LNCaP clone FGC (cell line): ENCODE data around the gene RHPN2.

Source experiments
- DNase-seq: peaks from one replicate; pipeline ENCODE4 v3.0.0-alpha.2; 2011; ENCODE audit warnings: low read depth
- H3K4me3 ChIP-seq: 2 replicates; pipeline ENCODE4 v1.5.1; 2011; ENCODE audit warnings: mild to moderate bottlenecking, low read depth, low read length, control low read depth
- CTCF ChIP-seq: IDR thresholded peaks from 2 replicates; pipeline ENCODE4 v1.5.1; 2012; ENCODE audit warnings: mild to moderate bottlenecking; ENCODE audit not compliant: control insufficient read depth, insufficient read depth; ENCODE audit errors: extremely low read depth

Gene RHPN2

GRCh38 chr19:32936065-32936464 is 128.6 kb downstream of the RHPN2 start:
- no peak for DNase-seq
- no peak overlapping the region for H3K4me3 ChIP-seq
- TF ChIP-seq CTCF = no peak

- no peak for DNase-seq
Measured at GRCh38 chr19:32935629-32936028, 129.1 kb downstream of the RHPN2 start.

GRCh38 chr19:32933571-32933970 is 131.1 kb downstream of the RHPN2 start:
- TF ChIP-seq CTCF = no peak
- H3K4me3 ChIP-seq = no peak overlapping the region

More at GRCh38 chr19:32935629-32936028, 129.1 kb downstream of the RHPN2 start:
- H3K4me3 ChIP-seq = no peak overlapping the region
- TF ChIP-seq CTCF = no peak

GRCh38 chr19:32930567-32930966 is 134.1 kb downstream of the RHPN2 start:
- no peak for DNase-seq
- H3K4me3 ChIP-seq = no peak overlapping the region
- no peak for TF ChIP-seq CTCF

More at GRCh38 chr19:32933571-32933970, 131.1 kb downstream of the RHPN2 start:
- peak; percentile 66 for DNase-seq

GRCh38 chr19:32928806-32929205 is 135.9 kb downstream of the RHPN2 start:
- H3K4me3 ChIP-seq = no peak overlapping the region
- no peak for DNase-seq
- no peak for TF ChIP-seq CTCF
